ENCODE results near the gene RUNX2.

RUNX2 gene

GRCh38 chr6:45423111-45423823, 95.1 kb downstream of the RUNX2 start:
- Histone ChIP-seq H3K36me3 (ENCODE audit: low read depth) (peaks cover 3% of the 10 kb centered on the region; the same call in 1 of the 2 replicates), H3K4me3 (ENCODE audit: severe bottlenecking) (peak overlapping the region; percentile 57), H3K9me3 (ENCODE audit: severe bottlenecking) (no peaks in the 10 kb centered on the region), H3K4me1 (ENCODE audit: insufficient read depth, poor library complexity, severe bottlenecking) (peaks cover 11% of the 10 kb centered on the region), H3K27ac (ENCODE audit: poor library complexity, severe bottlenecking) (peak overlapping the region; percentile 63), H3K27me3 (ENCODE audit: insufficient read depth, poor library complexity, severe bottlenecking) (no peaks in the 10 kb centered on the region)
- TF ChIP-seq CTCF (IDR thresholded peaks at IDR 0.05; ENCODE audit: poor library complexity, severe bottlenecking): no peak
- no peak for DNase-seq (ENCODE audit: low spot score)
- ATAC-seq (ENCODE audit: low read depth): peak; percentile 14

- Histone ChIP-seq H3K4me3 (ENCODE audit: severe bottlenecking) (peak overlapping the region; percentile 57), H3K27ac (ENCODE audit: poor library complexity, severe bottlenecking) (peak overlapping the region; percentile 63), H3K4me1 (ENCODE audit: insufficient read depth, poor library complexity, severe bottlenecking) (peaks cover 11% of the 10 kb centered on the region), H3K27me3 (ENCODE audit: insufficient read depth, poor library complexity, severe bottlenecking) (no peaks in the 10 kb centered on the region), H3K9me3 (ENCODE audit: severe bottlenecking) (no peaks in the 10 kb centered on the region), H3K36me3 (ENCODE audit: low read depth) (peaks cover 3% of the 10 kb centered on the region; the same call in 1 of the 2 replicates)
- TF ChIP-seq CTCF (IDR thresholded peaks at IDR 0.05; ENCODE audit: poor library complexity, severe bottlenecking): no peak
- DNase-seq (ENCODE audit: low spot score): no peak
- peak; percentile 30 for ATAC-seq (ENCODE audit: low read depth)
Observed at GRCh38 chr6:45423824-45424450, 95.8 kb downstream of the RUNX2 start.

GRCh38 chr6:45424451-45424861, 96.3 kb downstream of the RUNX2 start:
- no peak for TF ChIP-seq CTCF (IDR thresholded peaks at IDR 0.05; ENCODE audit: poor library complexity, severe bottlenecking)
- ATAC-seq (ENCODE audit: low read depth) (no peak), DNase-seq (ENCODE audit: low spot score) (no peak)
- Histone ChIP-seq H3K27ac (ENCODE audit: poor library complexity, severe bottlenecking) (peak overlapping the region; percentile 63), H3K36me3 (ENCODE audit: low read depth) (peaks cover 3% of the 10 kb centered on the region; the same call in 1 of the 2 replicates), H3K9me3 (ENCODE audit: severe bottlenecking) (no peaks in the 10 kb centered on the region), H3K4me1 (ENCODE audit: insufficient read depth, poor library complexity, severe bottlenecking) (peaks cover 11% of the 10 kb centered on the region), H3K4me3 (ENCODE audit: severe bottlenecking) (peak overlapping the region; percentile 57), H3K27me3 (ENCODE audit: insufficient read depth, poor library complexity, severe bottlenecking) (no peaks in the 10 kb centered on the region)

GRCh38 chr6:45426251-45426650, 98.1 kb downstream of the RUNX2 start:
- Histone ChIP-seq H3K4me3 (ENCODE audit: severe bottlenecking) (no peak overlapping the region), H3K27me3 (ENCODE audit: insufficient read depth, poor library complexity, severe bottlenecking) (no peaks in the 10 kb centered on the region), H3K27ac (ENCODE audit: poor library complexity, severe bottlenecking) (no peak overlapping the region), H3K36me3 (ENCODE audit: low read depth) (peaks cover 3% of the 10 kb centered on the region; the same call in 1 of the 2 replicates), H3K4me1 (ENCODE audit: insufficient read depth, poor library complexity, severe bottlenecking) (peaks cover 5% of the 10 kb centered on the region), H3K9me3 (ENCODE audit: severe bottlenecking) (no peaks in the 10 kb centered on the region)
- ATAC-seq (ENCODE audit: low read depth) (no peak), DNase-seq (ENCODE audit: low spot score) (no peak)
- no peak for TF ChIP-seq CTCF (IDR thresholded peaks at IDR 0.05; ENCODE audit: poor library complexity, severe bottlenecking)

GRCh38 chr6:45427726-45428125, 99.6 kb downstream of the RUNX2 start:
- Histone ChIP-seq H3K4me3 (ENCODE audit: severe bottlenecking) (no peak overlapping the region), H3K36me3 (ENCODE audit: low read depth) (peaks cover 14% of the 10 kb centered on the region), H3K27ac (ENCODE audit: poor library complexity, severe bottlenecking) (no peak overlapping the region), H3K4me1 (ENCODE audit: insufficient read depth, poor library complexity, severe bottlenecking) (peaks cover 13% of the 10 kb centered on the region), H3K9me3 (ENCODE audit: severe bottlenecking) (no peaks in the 10 kb centered on the region), H3K27me3 (ENCODE audit: insufficient read depth, poor library complexity, severe bottlenecking) (no peaks in the 10 kb centered on the region)
- no peak for TF ChIP-seq CTCF (IDR thresholded peaks at IDR 0.05; ENCODE audit: poor library complexity, severe bottlenecking)
- no peak for ATAC-seq (ENCODE audit: low read depth)
- no peak for DNase-seq (ENCODE audit: low spot score)

Data from RWPE2 (cell line).